ENCODE measurements around the gene MLH1.

- TF ChIP-seq POLR2AphosphoS5 (IDR thresholded peaks at IDR 0.05; ENCODE audit: low read depth, low read length): no peak
- no peak for TF ChIP-seq TAF1 (IDR thresholded peaks at IDR 0.05; ENCODE audit: borderline replicate concordance, insufficient read depth, low read length)
- no peak for TF ChIP-seq SIN3A (IDR thresholded peaks at IDR 0.05; ENCODE audit: borderline replicate concordance, insufficient read depth, low read length)
- no peak for TF ChIP-seq REST (IDR thresholded peaks at IDR 0.05; ENCODE audit: insufficient read depth in 1 of 2, low read depth in 2 of 2, low read length in 2 of 2)
These were observed 60.4 kb downstream of the MLH1 start for GRCh38 chr3:37053753-37054152.
